Neural cell (in vitro differentiated cells): Measurements from ENCODE around the gene TMEM98. TPM values are rescaled to one million over a fixed set of nuclear protein-coding genes. Genes with fewer than 3 reads are reported as not detected.
"Not testable (repeated sequence)": the region's sequence is repeated elsewhere in the genome, so short reads cannot be mapped to it uniquely, and the experiment has no call there.

ENCODE experiments used
- H2AFZ ChIP-seq: fragments of 200-600, 300-800 bp; sonication (generic), shearing (Covaris generic); 2 replicates; pipeline ENCODE4 v1.6.0; 2014; ENCODE audit warnings: low read depth, mild to moderate bottlenecking, antibody characterized with exemption, low read length, moderate library complexity
- H3F3A ChIP-seq: fragments of 200-600 bp; shearing (Covaris generic); 2 replicates; pipeline ENCODE4 v1.6.1; 2016; ENCODE audit warnings: mild to moderate bottlenecking, moderate library complexity, mixed read lengths, antibody characterized with exemption, low read length; ENCODE audit not compliant: insufficient read depth, poor library complexity, severe bottlenecking
- H3K27ac ChIP-seq: fragments of 200-600, 300-800 bp; sonication (generic), shearing (Covaris generic); 2 replicates; pipeline ENCODE4 v1.5.1; 2014; ENCODE audit warnings: mild to moderate bottlenecking, low read length, moderate library complexity
- H3K27me3 ChIP-seq: fragments of 300-800, 200-600 bp; sonication (generic), shearing (Covaris generic); 2 replicates; pipeline ENCODE4 v1.6.0; 2014; ENCODE audit warnings: mild to moderate bottlenecking, low read depth, low read length, moderate library complexity; ENCODE audit not compliant: insufficient read depth
- H3K36me3 ChIP-seq: fragments of 300-800, 200-600 bp; sonication (generic), shearing (Covaris generic); 2 replicates; pipeline ENCODE4 v1.5.1; 2014; ENCODE audit warnings: mild to moderate bottlenecking, antibody characterized with exemption, low read length, moderate library complexity; ENCODE audit not compliant: insufficient read depth
- H3K4me2 ChIP-seq: fragments of 300-800, 200-600 bp; sonication (generic), shearing (Covaris generic); 2 replicates; pipeline ENCODE4 v1.6.0; 2014; ENCODE audit warnings: mild to moderate bottlenecking, low read length
- H3K4me3 ChIP-seq: fragments of 300-800, 200-600 bp; sonication (generic), shearing (Covaris generic); 2 replicates; pipeline ENCODE4 v1.5.1; 2014; ENCODE audit warnings: mild to moderate bottlenecking, low read length, moderate library complexity
- H3K79me2 ChIP-seq: fragments of 200-600 bp; shearing (Covaris generic); replicated peaks from 2 replicates; pipeline ENCODE4 v1.6.0; 2014; ENCODE audit warnings: mild to moderate bottlenecking, low read length, moderate library complexity; ENCODE audit not compliant: insufficient read depth
- H3K9ac ChIP-seq: fragments of 300-800, 200-600 bp; sonication (generic), shearing (Covaris generic); 2 replicates; pipeline ENCODE4 v1.6.1; 2016; ENCODE audit warnings: mild to moderate bottlenecking, low read length, mixed read lengths
- H3K9me2 ChIP-seq: fragments of 200-600 bp; shearing (Covaris generic); 2 replicates; pipeline ENCODE4 v1.6.1; 2016; ENCODE audit warnings: mild to moderate bottlenecking, low read length, mixed read lengths; ENCODE audit not compliant: insufficient read depth
- H3K9me3 ChIP-seq: fragments of 200-600, 300-800 bp; sonication (generic), shearing (Covaris generic); 2 replicates; pipeline ENCODE4 v1.6.1; 2016; ENCODE audit warnings: mild to moderate bottlenecking, mixed run types, low read length, moderate library complexity, mixed read lengths
- H4K20me1 ChIP-seq: fragments of 200-600 bp; shearing (Covaris generic); 2 replicates; pipeline ENCODE4 v1.6.1; 2016; ENCODE audit warnings: mild to moderate bottlenecking, mixed run types; ENCODE audit not compliant: insufficient read depth
- EP300 ChIP-seq: fragments of 450-650 bp; conservative IDR thresholded peaks from 2 replicates; pipeline ENCODE4 v1.6.1; 2014; ENCODE audit warnings: antibody characterized with exemption, mild to moderate bottlenecking, moderate library complexity; ENCODE audit not compliant: poor library complexity, severe bottlenecking
- EZH2 ChIP-seq: fragments of 200-600, 300-800 bp; shearing (Covaris generic), sonication (generic); IDR thresholded peaks from 2 replicates; pipeline ENCODE4 v1.6.1; 2014; ENCODE audit warnings: antibody characterized with exemption, low read length, borderline replicate concordance, mild to moderate bottlenecking; ENCODE audit not compliant: insufficient read depth, poor library complexity, severe bottlenecking
- MXI1 ChIP-seq: fragments of 450-650 bp; conservative IDR thresholded peaks from 2 replicates; pipeline ENCODE4 v1.6.1; 2014; ENCODE audit warnings: antibody characterized with exemption, mild to moderate bottlenecking; ENCODE audit not compliant: poor library complexity, severe bottlenecking
- POLR2AphosphoS5 ChIP-seq: IDR thresholded peaks from 2 replicates; pipeline ENCODE4 v1.6.1; 2012
- RAD21 ChIP-seq: fragments of 450-650 bp; conservative IDR thresholded peaks from 2 replicates; pipeline ENCODE4 v1.6.1; 2014; ENCODE audit warnings: antibody characterized with exemption, mild to moderate bottlenecking, moderate library complexity
- SMC3 ChIP-seq: fragments of 450-650 bp; conservative IDR thresholded peaks from 2 replicates; pipeline ENCODE4 v1.6.1; 2014; ENCODE audit warnings: antibody characterized with exemption, mild to moderate bottlenecking, moderate library complexity; ENCODE audit not compliant: poor library complexity
- TAF1 ChIP-seq: IDR thresholded peaks from 2 replicates; pipeline ENCODE4 v1.6.1; 2012; ENCODE audit warnings: low read depth
- polyA plus RNA-seq: library from polyadenylated mRNA; depleted of rRNA; stranded (reverse); fragments of >200 nt; gene quantifications from 2 replicates; pipeline ENCODE4 v1.2.3, GENCODE V29; 2014
- TF ChIP-seq, protein P1 (sequence below): fragments of 450-650 bp; IDR thresholded peaks from 2 replicates; pipeline ENCODE4 v1.5.1; 2014; ENCODE audit warnings: antibody characterized with exemption, mild to moderate bottlenecking, moderate library complexity; ENCODE audit not compliant: poor library complexity, severe bottlenecking
- TF ChIP-seq, protein P2 (sequence below): IDR thresholded peaks from 2 replicates; pipeline ENCODE4 v1.6.1; 2012; ENCODE audit warnings: borderline replicate concordance

TMEM98 gene
- polyA plus RNA-seq, 1 donor from 2014 or later = 65.1 TPM

DNA sequence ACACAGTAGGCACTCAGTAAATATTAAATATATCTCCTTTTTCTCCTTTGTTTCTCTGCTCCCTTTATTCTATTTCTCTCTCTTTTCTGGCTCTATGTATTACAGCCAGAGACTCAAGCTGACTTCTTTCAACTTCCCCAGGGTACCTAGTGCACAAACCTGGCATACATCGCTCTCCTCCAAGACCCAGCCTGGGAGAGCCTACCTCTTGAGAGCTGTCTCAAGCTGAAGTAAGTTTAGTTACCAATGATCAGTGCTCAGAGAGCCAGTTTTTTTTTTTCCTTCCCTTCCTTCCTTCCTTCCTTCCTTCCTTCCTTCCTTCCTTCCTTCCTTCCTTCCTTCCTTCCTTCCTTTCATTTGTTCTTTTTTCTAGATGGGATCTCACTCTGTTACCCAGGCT lies 19.8 kb downstream of the TMEM98 start:
- no peak overlapping the region for H3K4me2 ChIP-seq
- H3K27me3 ChIP-seq = no peaks in the 10 kb centered on the region
- no peak overlapping the region for H3K9ac ChIP-seq
- TF ChIP-seq EZH2 = no peak
- no peak for TF ChIP-seq TAF1
- TF ChIP-seq, protein P1, sequence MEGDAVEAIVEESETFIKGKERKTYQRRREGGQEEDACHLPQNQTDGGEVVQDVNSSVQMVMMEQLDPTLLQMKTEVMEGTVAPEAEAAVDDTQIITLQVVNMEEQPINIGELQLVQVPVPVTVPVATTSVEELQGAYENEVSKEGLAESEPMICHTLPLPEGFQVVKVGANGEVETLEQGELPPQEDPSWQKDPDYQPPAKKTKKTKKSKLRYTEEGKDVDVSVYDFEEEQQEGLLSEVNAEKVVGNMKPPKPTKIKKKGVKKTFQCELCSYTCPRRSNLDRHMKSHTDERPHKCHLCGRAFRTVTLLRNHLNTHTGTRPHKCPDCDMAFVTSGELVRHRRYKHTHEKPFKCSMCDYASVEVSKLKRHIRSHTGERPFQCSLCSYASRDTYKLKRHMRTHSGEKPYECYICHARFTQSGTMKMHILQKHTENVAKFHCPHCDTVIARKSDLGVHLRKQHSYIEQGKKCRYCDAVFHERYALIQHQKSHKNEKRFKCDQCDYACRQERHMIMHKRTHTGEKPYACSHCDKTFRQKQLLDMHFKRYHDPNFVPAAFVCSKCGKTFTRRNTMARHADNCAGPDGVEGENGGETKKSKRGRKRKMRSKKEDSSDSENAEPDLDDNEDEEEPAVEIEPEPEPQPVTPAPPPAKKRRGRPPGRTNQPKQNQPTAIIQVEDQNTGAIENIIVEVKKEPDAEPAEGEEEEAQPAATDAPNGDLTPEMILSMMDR = no peak
- TF ChIP-seq EP300 = no peak
- TF ChIP-seq, protein P2, sequence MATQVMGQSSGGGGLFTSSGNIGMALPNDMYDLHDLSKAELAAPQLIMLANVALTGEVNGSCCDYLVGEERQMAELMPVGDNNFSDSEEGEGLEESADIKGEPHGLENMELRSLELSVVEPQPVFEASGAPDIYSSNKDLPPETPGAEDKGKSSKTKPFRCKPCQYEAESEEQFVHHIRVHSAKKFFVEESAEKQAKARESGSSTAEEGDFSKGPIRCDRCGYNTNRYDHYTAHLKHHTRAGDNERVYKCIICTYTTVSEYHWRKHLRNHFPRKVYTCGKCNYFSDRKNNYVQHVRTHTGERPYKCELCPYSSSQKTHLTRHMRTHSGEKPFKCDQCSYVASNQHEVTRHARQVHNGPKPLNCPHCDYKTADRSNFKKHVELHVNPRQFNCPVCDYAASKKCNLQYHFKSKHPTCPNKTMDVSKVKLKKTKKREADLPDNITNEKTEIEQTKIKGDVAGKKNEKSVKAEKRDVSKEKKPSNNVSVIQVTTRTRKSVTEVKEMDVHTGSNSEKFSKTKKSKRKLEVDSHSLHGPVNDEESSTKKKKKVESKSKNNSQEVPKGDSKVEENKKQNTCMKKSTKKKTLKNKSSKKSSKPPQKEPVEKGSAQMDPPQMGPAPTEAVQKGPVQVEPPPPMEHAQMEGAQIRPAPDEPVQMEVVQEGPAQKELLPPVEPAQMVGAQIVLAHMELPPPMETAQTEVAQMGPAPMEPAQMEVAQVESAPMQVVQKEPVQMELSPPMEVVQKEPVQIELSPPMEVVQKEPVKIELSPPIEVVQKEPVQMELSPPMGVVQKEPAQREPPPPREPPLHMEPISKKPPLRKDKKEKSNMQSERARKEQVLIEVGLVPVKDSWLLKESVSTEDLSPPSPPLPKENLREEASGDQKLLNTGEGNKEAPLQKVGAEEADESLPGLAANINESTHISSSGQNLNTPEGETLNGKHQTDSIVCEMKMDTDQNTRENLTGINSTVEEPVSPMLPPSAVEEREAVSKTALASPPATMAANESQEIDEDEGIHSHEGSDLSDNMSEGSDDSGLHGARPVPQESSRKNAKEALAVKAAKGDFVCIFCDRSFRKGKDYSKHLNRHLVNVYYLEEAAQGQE = no peak
- H3K27ac ChIP-seq = no peak overlapping the region
- H3K4me3 ChIP-seq = no peak overlapping the region
- H3K79me2 ChIP-seq = no peaks in the 10 kb centered on the region
- H4K20me1 ChIP-seq = no peaks in the 10 kb centered on the region
- H2AFZ ChIP-seq = no peak overlapping the region
- H3K9me3 ChIP-seq = no peaks in the 10 kb centered on the region
- no peaks in the 10 kb centered on the region for H3K36me3 ChIP-seq
- no peaks in the 10 kb centered on the region for H3K9me2 ChIP-seq
- no peaks in the 10 kb centered on the region for H3F3A ChIP-seq

GRCh38 chr17:32949181-32949580 lies 21.2 kb downstream of the TMEM98 start:
- H3K79me2 ChIP-seq = no peaks in the 10 kb centered on the region
- no peaks in the 10 kb centered on the region for H3F3A ChIP-seq
- H3K4me3 ChIP-seq = no peak overlapping the region
- H2AFZ ChIP-seq = no peak overlapping the region
- H3K36me3 ChIP-seq = no peaks in the 10 kb centered on the region
- H3K9ac ChIP-seq = no peak overlapping the region
- no peak overlapping the region for H3K27ac ChIP-seq
- no peaks in the 10 kb centered on the region for H4K20me1 ChIP-seq
- TF ChIP-seq SMC3 = no peak
- no peak for TF ChIP-seq EZH2
- TF ChIP-seq, protein P2 = no peak
- TF ChIP-seq MXI1 = no peak
- no peak for TF ChIP-seq EP300
- TF ChIP-seq RAD21 = no peak
- TF ChIP-seq, protein P1 = no peak
- TF ChIP-seq POLR2AphosphoS5 = no peak
- no peak for TF ChIP-seq TAF1
- no peak overlapping the region for H3K4me2 ChIP-seq
- H3K9me3 ChIP-seq = no peaks in the 10 kb centered on the region
- H3K9me2 ChIP-seq = no peaks in the 10 kb centered on the region
- no peaks in the 10 kb centered on the region for H3K27me3 ChIP-seq

- not testable (repeated sequence) for H3K27ac ChIP-seq, H3K79me2 ChIP-seq, H2AFZ ChIP-seq, H3K4me2 ChIP-seq, H3F3A ChIP-seq, H4K20me1 ChIP-seq, H3K36me3 ChIP-seq, H3K9me2 ChIP-seq, H3K27me3 ChIP-seq, H3K9me3 ChIP-seq, H3K4me3 ChIP-seq, H3K9ac ChIP-seq
These were observed 24.5 kb downstream of the TMEM98 start for GRCh38 chr17:32952491-32952890.
